ENCODE data around the gene SPINT2. TPM values are rescaled to one million over a fixed set of nuclear protein-coding genes. Genes with fewer than 3 reads are reported as not detected.

SPINT2 gene
- total RNA-seq, 1 donor, result 2.2 TPM

DNA sequence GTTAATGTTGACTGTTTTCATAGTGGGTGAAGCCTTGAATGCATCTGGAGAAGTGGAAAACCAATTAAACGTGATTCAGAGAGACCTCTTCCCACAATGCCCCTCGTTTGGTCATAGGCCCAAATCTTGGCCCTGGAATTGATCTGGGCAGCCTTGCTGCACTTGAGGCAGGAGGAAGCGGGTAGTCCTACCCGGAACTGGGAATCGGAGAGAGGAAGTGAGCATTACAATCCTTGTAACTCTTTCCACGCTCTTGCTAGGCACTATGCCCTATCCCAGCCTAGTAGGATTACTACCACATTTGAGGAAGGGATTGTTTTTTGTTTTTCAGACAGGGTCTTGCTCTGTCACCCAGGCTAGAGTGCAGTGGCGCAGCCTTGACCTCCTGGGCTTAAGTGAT, 58.9 kb downstream of the SPINT2 start:
- H3K36me3 ChIP-seq (ENCODE audit: insufficient read depth, low read length), result peaks cover 33% of the 10 kb centered on the region
- no peak overlapping the region for H3K4me3 ChIP-seq (ENCODE audit: insufficient read depth, low read length)
- peaks cover 23% of the 10 kb centered on the region for H3K4me1 ChIP-seq (ENCODE audit: insufficient read depth, low read length)
- no peak overlapping the region for H2AFZ ChIP-seq (ENCODE audit: low read length)
- TF ChIP-seq, protein P1, sequence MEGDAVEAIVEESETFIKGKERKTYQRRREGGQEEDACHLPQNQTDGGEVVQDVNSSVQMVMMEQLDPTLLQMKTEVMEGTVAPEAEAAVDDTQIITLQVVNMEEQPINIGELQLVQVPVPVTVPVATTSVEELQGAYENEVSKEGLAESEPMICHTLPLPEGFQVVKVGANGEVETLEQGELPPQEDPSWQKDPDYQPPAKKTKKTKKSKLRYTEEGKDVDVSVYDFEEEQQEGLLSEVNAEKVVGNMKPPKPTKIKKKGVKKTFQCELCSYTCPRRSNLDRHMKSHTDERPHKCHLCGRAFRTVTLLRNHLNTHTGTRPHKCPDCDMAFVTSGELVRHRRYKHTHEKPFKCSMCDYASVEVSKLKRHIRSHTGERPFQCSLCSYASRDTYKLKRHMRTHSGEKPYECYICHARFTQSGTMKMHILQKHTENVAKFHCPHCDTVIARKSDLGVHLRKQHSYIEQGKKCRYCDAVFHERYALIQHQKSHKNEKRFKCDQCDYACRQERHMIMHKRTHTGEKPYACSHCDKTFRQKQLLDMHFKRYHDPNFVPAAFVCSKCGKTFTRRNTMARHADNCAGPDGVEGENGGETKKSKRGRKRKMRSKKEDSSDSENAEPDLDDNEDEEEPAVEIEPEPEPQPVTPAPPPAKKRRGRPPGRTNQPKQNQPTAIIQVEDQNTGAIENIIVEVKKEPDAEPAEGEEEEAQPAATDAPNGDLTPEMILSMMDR (IDR thresholded peaks at IDR 0.05; ENCODE audit: extremely low read depth, low read depth, low read length), result no peak
- H3K9me3 ChIP-seq (ENCODE audit: low read depth, low read length), result no peaks in the 10 kb centered on the region
- no peak overlapping the region for H3K27ac ChIP-seq (ENCODE audit: low read depth, low read length)
- no peak for DNase-seq (ENCODE audit: insufficient read length, low spot score, missing footprints)
- no peaks in the 10 kb centered on the region for H3K27me3 ChIP-seq (ENCODE audit: insufficient read depth, low read length)
- H4K20me1 ChIP-seq (ENCODE audit: insufficient read depth, low read length), result no peaks in the 10 kb centered on the region
- H3K79me2 ChIP-seq (ENCODE audit: insufficient read depth, low read length), result peaks cover 16% of the 10 kb centered on the region
- no peak overlapping the region for H3K4me2 ChIP-seq (ENCODE audit: insufficient read depth, low read length)

DNA sequence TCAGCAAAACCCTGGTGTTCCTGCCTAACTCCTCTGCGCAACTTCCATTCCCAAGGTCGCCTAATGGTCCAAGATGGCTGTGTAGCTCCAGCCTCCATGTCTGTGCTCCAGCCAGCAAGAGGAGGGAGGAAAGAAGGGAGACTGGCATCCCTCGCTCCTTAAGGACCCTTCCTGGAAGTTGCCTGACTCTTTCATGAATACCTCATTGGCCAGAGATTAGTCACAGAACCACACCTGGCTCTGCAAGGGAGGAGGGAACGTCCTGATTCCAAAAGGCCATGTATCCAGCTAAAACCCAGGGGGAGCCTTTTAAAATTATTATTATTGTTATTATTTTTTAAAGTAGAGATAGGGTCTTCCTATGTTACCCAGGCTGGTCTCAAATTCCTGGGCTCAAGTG, 60.1 kb downstream of the SPINT2 start:
- H3K27me3 ChIP-seq (ENCODE audit: insufficient read depth, low read length), result no peaks in the 10 kb centered on the region
- no peaks in the 10 kb centered on the region for H3K9me3 ChIP-seq (ENCODE audit: low read depth, low read length)
- TF ChIP-seq, protein P1 (IDR thresholded peaks at IDR 0.05; ENCODE audit: extremely low read depth, low read depth, low read length), result no peak
- H3K79me2 ChIP-seq (ENCODE audit: insufficient read depth, low read length), result peaks cover 15% of the 10 kb centered on the region
- no peak overlapping the region for H3K4me3 ChIP-seq (ENCODE audit: insufficient read depth, low read length)
- no peak for DNase-seq (ENCODE audit: insufficient read length, low spot score, missing footprints)
- H3K4me2 ChIP-seq (ENCODE audit: insufficient read depth, low read length), result no peak overlapping the region
- peaks cover 39% of the 10 kb centered on the region for H3K36me3 ChIP-seq (ENCODE audit: insufficient read depth, low read length)
- no peak overlapping the region for H2AFZ ChIP-seq (ENCODE audit: low read length)
- H3K4me1 ChIP-seq (ENCODE audit: insufficient read depth, low read length), result peaks cover 18% of the 10 kb centered on the region
- no peaks in the 10 kb centered on the region for H4K20me1 ChIP-seq (ENCODE audit: insufficient read depth, low read length)
- H3K27ac ChIP-seq (ENCODE audit: low read depth, low read length), result no peak overlapping the region

DNA sequence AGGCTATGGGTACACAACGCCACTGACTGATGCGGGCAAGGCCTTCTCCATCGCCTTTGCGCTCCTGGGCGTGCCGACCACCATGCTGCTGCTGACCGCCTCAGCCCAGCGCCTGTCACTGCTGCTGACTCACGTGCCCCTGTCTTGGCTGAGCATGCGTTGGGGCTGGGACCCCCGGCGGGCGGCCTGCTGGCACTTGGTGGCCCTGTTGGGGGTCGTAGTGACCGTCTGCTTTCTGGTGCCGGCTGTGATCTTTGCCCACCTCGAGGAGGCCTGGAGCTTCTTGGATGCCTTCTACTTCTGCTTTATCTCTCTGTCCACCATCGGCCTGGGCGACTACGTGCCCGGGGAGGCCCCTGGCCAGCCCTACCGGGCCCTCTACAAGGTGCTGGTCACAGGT, 62.2 kb downstream of the SPINT2 start:
- H3K27me3 ChIP-seq (ENCODE audit: insufficient read depth, low read length), result no peaks in the 10 kb centered on the region
- no peaks in the 10 kb centered on the region for H4K20me1 ChIP-seq (ENCODE audit: insufficient read depth, low read length)
- peaks cover 7% of the 10 kb centered on the region for H3K4me1 ChIP-seq (ENCODE audit: insufficient read depth, low read length)
- no peak for DNase-seq (ENCODE audit: insufficient read length, low spot score, missing footprints)
- no peak overlapping the region for H3K4me3 ChIP-seq (ENCODE audit: insufficient read depth, low read length)
- no peak overlapping the region for H3K4me2 ChIP-seq (ENCODE audit: insufficient read depth, low read length)
- H3K27ac ChIP-seq (ENCODE audit: low read depth, low read length), result no peak overlapping the region
- H2AFZ ChIP-seq (ENCODE audit: low read length), result no peak overlapping the region
- no peaks in the 10 kb centered on the region for H3K9me3 ChIP-seq (ENCODE audit: low read depth, low read length)
- peaks cover 39% of the 10 kb centered on the region for H3K36me3 ChIP-seq (ENCODE audit: insufficient read depth, low read length)
- TF ChIP-seq, protein P1 (IDR thresholded peaks at IDR 0.05; ENCODE audit: extremely low read depth, low read depth, low read length), result no peak
- peaks cover 3% of the 10 kb centered on the region for H3K79me2 ChIP-seq (ENCODE audit: insufficient read depth, low read length)

DNA sequence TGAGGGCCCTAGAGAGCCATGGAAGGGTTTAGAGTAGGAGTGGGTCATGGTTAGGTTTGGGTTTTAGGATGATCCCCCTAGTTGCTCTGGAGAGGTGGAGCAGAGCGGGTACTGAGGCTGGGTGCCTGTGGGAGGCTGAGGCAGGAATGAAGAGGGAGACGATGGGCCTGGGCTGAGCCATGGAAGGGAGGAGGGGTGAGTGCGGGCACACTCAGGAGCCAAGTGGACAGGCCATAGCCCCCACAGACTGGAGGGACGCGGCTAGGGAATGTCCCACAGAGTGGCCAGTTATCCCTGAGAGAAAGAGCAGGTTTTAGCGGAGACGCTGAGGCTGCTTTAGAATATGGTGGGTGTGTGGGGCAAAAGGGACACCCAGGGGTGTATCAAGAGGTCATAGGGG, 65.3 kb downstream of the SPINT2 start:
- TF ChIP-seq, protein P1 (IDR thresholded peaks at IDR 0.05; ENCODE audit: extremely low read depth, low read depth, low read length), result no peak
- H3K9me3 ChIP-seq (ENCODE audit: low read depth, low read length), result no peaks in the 10 kb centered on the region
- DNase-seq (ENCODE audit: insufficient read length, low spot score, missing footprints), result peak; percentile 79
- H3K79me2 ChIP-seq (ENCODE audit: insufficient read depth, low read length), result no peaks in the 10 kb centered on the region
- H4K20me1 ChIP-seq (ENCODE audit: insufficient read depth, low read length), result no peaks in the 10 kb centered on the region
- H2AFZ ChIP-seq (ENCODE audit: low read length), result no peak overlapping the region
- H3K27ac ChIP-seq (ENCODE audit: low read depth, low read length), result no peak overlapping the region
- H3K4me3 ChIP-seq (ENCODE audit: insufficient read depth, low read length), result no peak overlapping the region
- H3K27me3 ChIP-seq (ENCODE audit: insufficient read depth, low read length), result no peaks in the 10 kb centered on the region
- no peaks in the 10 kb centered on the region for H3K4me1 ChIP-seq (ENCODE audit: insufficient read depth, low read length)
- peaks cover 32% of the 10 kb centered on the region for H3K36me3 ChIP-seq (ENCODE audit: insufficient read depth, low read length)
- H3K4me2 ChIP-seq (ENCODE audit: insufficient read depth, low read length), result no peak overlapping the region

Data from osteoblast (primary cell).